Cerebellar cortex (tissue), 1 donor: ENCODE measurements around the gene IFIH1.
A peak's percentile ranks its signal among the peaks of the same experiment; 100 is the strongest.

Source experiments
- DNase-seq: peaks from one replicate; pipeline ENCODE4 v3.0.0-alpha.2; 2015; ENCODE audit warnings: low spot score

The IFIH1 gene

DNA sequence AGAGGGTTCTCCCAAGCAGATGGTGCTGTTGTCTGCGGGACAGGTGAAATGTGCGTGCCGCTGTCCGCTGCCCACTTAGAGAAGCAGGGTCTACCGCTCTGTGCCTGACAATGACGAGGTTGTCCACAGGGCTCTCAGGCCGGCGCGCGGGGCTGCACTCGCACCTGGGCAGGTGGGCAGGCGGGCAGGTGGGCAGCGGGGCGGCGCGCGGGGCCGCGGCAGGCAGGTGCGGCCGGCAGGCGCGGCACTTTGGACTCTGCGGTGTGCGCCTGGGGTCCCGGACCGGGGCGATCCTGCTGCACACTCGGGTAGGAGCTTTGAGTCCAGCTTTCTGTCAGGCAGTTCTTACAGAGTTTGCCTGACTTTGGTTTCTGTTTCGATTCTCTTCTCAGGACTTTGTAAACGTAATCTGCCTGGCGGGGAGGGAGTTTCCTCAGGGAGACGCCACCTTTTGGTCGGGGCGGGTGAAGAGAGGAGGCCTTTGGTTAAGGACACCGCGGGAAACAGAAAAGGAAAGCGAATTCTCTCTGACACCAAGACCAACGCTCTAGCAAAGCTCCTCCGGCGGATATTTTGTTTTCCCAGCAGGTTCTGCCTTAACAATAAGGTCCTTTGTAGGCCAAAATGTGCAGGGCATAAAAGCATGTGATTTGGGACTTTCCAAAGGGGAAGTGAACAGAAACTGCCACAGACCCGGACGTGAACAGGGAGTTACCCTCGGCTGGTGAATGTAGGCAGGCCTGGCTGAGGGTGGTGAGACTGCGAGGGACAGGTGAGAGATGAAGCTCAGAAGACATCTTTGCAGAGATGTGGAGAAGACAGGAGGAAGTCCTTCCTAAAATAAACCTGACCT lies at the start of gene IFIH1:
Gene IFIH1, minus strand, starts transcription at position 357 of the 853 bp plus-strand sequence. CDS start 377 bp downstream, outside the sequence.
- peak; percentile 27 for DNase-seq

DNA sequence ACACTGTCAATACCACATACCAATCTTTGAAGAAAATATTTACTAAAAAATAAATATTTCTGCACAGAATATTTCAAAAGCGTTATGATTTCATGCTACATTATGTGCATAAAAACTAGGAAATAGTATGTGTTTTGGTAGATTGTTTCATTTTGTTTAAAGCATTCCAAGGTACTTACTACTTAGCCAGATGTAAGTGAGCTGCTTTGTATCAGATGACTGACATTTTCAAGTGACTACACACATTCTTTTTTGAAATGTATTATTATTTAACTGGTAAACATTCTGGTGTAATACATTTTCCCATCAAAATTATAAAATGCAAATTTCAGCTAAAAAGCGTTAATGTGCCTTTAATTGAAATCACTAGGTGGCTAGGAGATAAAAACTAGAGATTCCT lies 46.9 kb upstream of the IFIH1 start:
- no peak for DNase-seq

DNA sequence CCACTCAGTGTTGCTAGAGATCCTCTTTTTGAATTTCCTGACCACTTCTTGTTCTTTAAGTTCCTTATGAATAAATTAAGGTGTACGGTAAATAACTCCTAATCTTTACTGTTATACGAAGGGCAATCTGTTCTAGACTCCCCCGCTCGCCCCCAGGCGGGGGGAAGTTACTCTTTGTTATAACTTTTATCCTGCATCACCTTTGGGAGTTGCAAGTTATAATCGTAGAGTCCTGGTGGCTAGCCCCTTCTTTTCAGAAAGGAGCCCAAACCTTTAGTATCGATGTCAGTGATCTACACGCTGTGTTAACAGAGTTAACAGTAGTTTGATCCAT lies 26.1 kb upstream of the IFIH1 start:
- DNase-seq: no peak

GRCh38 chr2:162343824-162344616 lies 25.5 kb upstream of the IFIH1 start, which contains the start of gene GCA:
GCA (plus strand) TSS chr2:162344132; CDS start chr2:162344249, 117 bp downstream.
- peak; percentile 96 for DNase-seq

DNA sequence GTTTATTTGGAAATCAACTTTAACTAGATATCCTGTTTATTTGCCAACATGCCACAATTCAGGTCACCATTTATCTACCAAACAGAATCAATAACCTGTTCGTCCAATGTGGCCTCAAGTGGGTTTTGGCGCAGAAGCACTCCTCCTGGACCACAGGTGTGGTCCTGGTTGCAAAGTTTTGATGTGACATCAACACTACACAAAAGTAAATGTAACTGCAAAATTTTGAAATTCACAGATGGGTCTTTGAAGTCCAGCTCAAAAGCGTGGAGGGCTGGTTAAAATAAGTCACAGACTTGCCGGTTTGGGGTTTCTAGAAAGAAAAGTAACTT lies 25.0 kb upstream of the IFIH1 start:
- no peak for DNase-seq

- DNase-seq: no peak
These were observed 24.4 kb upstream of the IFIH1 start for GRCh38 chr2:162342841-162343240.

DNA sequence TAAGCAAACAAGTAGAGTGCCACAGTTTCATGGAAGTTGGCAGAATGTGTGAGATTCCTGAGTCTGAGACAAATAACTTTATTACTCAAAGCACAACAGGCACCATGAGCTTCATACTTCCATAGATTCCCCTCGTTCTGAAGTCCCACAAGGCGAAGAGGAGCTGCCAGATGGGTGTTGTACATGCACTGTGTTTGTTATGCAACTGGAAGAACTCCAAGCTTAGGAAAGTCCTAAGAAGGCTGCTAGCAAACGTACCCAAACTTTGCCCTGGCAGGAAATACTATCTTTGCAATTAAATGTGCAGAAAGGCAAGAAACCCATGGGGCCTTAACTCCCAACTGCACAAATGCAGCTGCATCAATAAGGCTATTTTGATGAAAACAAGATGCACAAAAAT lies 23.8 kb upstream of the IFIH1 start:
- no peak for DNase-seq

DNA sequence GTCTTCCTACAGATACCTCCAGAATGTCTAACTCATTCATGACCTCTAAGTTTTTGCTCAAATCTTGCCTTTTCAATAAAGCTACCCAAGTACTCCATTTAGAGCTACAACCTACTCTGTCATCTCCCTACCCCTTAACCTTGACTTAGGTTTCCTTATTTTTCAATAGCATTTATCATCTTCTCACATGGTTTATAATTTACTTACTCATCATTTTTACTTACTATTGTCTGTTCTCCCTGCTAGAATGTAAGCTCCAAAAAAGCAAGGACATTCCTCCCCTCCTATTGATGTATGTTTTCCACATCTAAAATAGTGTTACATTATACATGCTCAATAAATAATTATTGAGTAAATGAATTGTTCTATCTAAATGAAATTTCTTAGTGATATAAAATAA lies 22.3 kb upstream of the IFIH1 start:
- no peak for DNase-seq

GRCh38 chr2:162337868-162338267 lies 19.4 kb upstream of the IFIH1 start:
- no peak for DNase-seq

- DNase-seq: peak; percentile 36
These were observed 15.5 kb upstream of the IFIH1 start for GRCh38 chr2:162333968-162334367.

DNA sequence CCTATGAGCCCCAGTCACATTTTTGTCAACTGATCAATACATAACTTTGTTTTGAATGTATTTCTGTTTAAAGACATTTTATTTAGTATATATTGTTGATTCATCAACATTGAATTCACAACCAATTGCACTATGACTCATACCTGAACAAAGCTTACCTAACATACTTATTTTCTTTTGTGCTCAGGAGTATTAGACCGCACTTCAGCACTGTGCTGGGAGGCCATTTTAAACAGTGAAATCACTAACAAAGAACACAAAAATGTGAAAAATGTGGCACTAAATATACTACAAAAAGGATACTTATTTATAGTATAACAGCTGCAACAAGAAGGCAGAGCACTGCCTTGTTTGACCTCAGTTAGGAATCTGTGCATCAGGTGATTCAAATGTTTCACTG lies 12.4 kb upstream of the IFIH1 start:
- DNase-seq: no peak

DNA sequence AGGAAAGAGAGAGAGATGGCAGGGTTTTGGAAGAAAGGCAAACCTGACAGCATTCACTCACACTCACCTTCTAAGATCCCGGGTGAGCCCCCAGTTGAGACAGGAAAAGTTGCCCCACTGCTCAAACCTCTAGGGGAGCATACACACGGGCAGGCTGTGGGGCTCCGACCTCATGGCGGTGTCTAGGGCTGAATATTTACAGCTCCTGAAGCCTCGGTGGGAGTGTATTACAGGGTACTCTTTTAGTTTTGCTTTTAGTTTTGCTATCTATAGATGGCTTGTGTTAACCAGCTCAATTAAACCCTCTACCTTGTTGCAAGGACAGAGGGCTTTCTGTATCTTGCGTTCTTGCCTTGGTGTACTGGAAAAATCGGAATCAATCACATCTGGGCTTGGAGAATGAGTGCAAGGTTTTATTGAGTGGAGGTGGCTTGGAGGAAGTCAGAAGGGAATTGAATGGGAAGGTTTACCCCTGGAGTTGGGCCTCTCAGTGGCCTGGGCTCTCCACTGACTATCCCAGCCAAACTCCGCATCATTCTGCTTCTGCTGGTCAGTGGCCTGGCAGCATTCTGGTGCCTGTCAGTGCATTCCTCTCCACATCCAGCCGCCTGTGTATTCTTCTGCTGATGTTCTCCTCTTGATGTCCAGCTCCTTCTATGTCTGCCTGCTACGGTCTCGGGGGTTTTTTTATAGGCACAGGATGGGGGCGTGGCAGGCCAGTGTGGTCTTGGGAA lies 10.1 kb upstream of the IFIH1 start:
- DNase-seq: no peak

GRCh38 chr2:162327806-162328205 lies 9.3 kb upstream of the IFIH1 start:
- no peak for DNase-seq

DNA sequence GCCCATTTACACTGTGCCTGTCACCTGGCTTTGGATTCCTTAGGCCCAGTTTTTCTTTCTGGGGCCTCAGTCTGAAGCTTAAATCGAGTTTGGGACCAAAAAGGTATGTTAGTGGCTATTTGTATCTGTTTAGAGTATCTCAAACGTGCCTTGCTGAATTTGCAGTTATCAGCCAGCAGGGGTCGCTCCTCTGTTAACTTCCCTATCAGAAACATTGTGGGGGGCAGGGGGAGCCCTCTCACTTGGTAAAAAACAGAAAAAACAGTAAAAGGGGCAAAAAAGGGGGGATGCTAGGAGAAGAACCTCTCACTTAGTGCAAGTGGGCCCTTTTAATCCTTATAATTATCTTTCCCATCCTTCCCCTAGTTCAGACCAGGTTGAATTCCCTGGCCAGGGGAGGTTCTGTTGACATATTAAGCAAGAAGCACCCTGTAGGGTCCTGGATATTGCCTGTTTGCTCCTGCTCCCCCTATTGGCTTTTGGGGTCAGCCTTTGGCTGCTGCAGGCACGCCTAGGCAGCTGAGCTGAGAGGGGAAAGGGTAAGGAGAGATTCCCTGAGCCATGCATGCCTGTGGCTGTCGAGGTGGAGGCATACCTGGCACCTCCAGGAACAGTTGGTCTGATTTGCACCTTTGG lies 8.8 kb upstream of the IFIH1 start:
- no peak for DNase-seq

- DNase-seq: no peak
These were observed 6.5 kb upstream of the IFIH1 start for GRCh38 chr2:162324953-162325352.

DNA sequence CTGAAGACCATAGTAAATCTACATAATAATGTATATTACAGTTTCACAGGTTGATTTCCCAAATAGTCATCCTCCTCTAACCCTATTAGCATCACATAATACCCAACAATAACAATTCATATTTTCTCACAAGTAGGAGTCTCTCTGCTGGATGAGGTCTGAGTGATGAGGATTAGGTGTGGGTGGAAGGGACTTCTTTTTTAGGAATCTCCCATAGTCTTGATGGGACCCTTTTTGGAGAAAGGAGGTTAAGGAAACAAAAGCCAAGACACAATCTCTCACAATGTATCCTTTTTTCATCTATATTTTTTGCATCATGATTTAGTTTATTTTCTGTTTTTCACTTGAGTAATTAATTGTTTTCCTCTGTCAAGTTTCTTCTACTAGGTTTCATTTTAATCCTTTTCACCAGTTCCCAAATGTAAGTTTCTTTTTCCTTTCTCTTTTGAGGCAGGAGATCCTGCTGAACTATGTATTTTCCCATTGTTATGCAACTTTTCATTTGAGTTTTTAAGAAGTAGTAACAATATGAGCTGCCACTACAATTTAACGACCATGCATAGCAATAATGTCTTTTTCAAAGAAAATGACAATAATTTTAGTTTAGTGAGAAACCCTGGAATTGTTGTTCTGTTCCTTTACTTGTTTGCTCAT lies 2.5 kb upstream of the IFIH1 start:
- no peak for DNase-seq

- no peak for DNase-seq
These were observed 590 bp downstream of the IFIH1 start for GRCh38 chr2:162317861-162318327.

GRCh38 chr2:162317058-162317742 lies 1.3 kb downstream of the IFIH1 start:
- no peak for DNase-seq

- no peak for DNase-seq
These were observed 1.9 kb downstream of the IFIH1 start for GRCh38 chr2:162316590-162316989.

GRCh38 chr2:162315938-162316337 lies 2.5 kb downstream of the IFIH1 start:
- DNase-seq: no peak

GRCh38 chr2:162312853-162313252 lies 5.6 kb downstream of the IFIH1 start:
- DNase-seq: no peak
